Measurements from ENCODE around the gene NEK6.

NEK6 gene

DNA sequence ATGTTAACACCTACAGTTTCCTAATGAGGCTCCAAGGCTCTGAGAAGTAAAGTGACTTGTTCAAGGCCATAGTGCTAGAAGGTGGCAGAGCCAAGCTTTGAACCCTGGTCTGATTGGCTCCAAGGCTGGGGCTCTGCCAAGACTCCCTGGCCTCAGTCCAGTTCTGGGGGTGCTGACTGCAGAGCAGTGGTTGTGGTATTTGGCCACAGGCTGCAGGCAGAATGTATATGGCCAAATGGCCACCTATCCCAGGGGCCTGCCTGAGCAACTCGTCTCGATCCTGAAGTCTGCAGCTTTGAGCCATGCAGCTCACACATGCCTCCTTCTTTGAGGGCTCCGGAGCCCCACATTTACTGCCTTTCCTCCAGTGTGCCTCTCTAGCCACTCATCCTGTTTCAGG is 9.7 kb upstream of the NEK6 start:
- Histone ChIP-seq H3K27me3 (ENCODE audit: insufficient read depth, poor library complexity, severe bottlenecking) (no peaks in the 10 kb centered on the region), H3K27ac (replicated peaks) (no peak overlapping the region), H3K4me3 (replicated peaks; ENCODE audit: insufficient read depth, low read length) (no peak overlapping the region)
- no peak for TF ChIP-seq POLR2AphosphoS5 (IDR thresholded peaks at IDR 0.05; ENCODE audit: low read depth)
- TF ChIP-seq, protein P1, sequence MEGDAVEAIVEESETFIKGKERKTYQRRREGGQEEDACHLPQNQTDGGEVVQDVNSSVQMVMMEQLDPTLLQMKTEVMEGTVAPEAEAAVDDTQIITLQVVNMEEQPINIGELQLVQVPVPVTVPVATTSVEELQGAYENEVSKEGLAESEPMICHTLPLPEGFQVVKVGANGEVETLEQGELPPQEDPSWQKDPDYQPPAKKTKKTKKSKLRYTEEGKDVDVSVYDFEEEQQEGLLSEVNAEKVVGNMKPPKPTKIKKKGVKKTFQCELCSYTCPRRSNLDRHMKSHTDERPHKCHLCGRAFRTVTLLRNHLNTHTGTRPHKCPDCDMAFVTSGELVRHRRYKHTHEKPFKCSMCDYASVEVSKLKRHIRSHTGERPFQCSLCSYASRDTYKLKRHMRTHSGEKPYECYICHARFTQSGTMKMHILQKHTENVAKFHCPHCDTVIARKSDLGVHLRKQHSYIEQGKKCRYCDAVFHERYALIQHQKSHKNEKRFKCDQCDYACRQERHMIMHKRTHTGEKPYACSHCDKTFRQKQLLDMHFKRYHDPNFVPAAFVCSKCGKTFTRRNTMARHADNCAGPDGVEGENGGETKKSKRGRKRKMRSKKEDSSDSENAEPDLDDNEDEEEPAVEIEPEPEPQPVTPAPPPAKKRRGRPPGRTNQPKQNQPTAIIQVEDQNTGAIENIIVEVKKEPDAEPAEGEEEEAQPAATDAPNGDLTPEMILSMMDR (IDR thresholded peaks at IDR 0.05; ENCODE audit: insufficient read depth, low read length): no peak
- TF ChIP-seq, protein P2, sequence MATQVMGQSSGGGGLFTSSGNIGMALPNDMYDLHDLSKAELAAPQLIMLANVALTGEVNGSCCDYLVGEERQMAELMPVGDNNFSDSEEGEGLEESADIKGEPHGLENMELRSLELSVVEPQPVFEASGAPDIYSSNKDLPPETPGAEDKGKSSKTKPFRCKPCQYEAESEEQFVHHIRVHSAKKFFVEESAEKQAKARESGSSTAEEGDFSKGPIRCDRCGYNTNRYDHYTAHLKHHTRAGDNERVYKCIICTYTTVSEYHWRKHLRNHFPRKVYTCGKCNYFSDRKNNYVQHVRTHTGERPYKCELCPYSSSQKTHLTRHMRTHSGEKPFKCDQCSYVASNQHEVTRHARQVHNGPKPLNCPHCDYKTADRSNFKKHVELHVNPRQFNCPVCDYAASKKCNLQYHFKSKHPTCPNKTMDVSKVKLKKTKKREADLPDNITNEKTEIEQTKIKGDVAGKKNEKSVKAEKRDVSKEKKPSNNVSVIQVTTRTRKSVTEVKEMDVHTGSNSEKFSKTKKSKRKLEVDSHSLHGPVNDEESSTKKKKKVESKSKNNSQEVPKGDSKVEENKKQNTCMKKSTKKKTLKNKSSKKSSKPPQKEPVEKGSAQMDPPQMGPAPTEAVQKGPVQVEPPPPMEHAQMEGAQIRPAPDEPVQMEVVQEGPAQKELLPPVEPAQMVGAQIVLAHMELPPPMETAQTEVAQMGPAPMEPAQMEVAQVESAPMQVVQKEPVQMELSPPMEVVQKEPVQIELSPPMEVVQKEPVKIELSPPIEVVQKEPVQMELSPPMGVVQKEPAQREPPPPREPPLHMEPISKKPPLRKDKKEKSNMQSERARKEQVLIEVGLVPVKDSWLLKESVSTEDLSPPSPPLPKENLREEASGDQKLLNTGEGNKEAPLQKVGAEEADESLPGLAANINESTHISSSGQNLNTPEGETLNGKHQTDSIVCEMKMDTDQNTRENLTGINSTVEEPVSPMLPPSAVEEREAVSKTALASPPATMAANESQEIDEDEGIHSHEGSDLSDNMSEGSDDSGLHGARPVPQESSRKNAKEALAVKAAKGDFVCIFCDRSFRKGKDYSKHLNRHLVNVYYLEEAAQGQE (IDR thresholded peaks at IDR 0.05; ENCODE audit: insufficient replicate concordance, low read depth): no peak
- no peak for TF ChIP-seq SPI1 (IDR thresholded peaks at IDR 0.05; ENCODE audit: borderline replicate concordance, low read depth)
- no peak for TF ChIP-seq GABPA (IDR thresholded peaks at IDR 0.05; ENCODE audit: low read depth)
- DNase-seq (ENCODE audit: low read depth in 1 of 2, low spot score in 1 of 2): no peak

DNA sequence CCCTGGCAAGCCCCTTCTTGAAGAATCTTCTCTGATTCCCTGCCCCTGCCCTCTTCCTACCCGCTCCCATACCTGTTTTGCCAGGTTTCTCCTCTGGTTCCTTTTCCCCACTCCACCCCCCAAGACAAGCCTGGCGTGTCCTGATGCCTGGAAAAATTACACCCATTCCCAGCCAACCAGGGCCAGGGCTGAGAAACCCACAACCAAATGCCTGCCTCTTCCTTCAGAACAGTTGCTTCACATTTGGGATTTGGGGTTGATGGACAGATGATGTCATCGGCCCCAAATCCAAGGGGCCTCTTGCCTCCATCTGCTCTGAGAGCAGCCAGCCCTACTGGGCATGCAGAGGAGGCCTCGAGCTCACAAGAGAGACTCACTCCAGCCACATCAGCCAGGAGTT is 8.8 kb upstream of the NEK6 start:
- DNase-seq (ENCODE audit: low read depth in 1 of 2, low spot score in 1 of 2): no peak
- H3K27me3 ChIP-seq (ENCODE audit: insufficient read depth, poor library complexity, severe bottlenecking): no peaks in the 10 kb centered on the region
- no peak overlapping the region for H3K4me3 ChIP-seq (replicated peaks; ENCODE audit: insufficient read depth, low read length)
- no peak overlapping the region for H3K27ac ChIP-seq (replicated peaks)
- TF ChIP-seq, protein P1 (IDR thresholded peaks at IDR 0.05; ENCODE audit: insufficient read depth, low read length): no peak
- TF ChIP-seq, protein P2 (IDR thresholded peaks at IDR 0.05; ENCODE audit: insufficient replicate concordance, low read depth): no peak
- TF ChIP-seq GABPA (IDR thresholded peaks at IDR 0.05; ENCODE audit: low read depth) (no peak), POLR2AphosphoS5 (IDR thresholded peaks at IDR 0.05; ENCODE audit: low read depth) (no peak), SPI1 (IDR thresholded peaks at IDR 0.05; ENCODE audit: borderline replicate concordance, low read depth) (no peak)

DNA sequence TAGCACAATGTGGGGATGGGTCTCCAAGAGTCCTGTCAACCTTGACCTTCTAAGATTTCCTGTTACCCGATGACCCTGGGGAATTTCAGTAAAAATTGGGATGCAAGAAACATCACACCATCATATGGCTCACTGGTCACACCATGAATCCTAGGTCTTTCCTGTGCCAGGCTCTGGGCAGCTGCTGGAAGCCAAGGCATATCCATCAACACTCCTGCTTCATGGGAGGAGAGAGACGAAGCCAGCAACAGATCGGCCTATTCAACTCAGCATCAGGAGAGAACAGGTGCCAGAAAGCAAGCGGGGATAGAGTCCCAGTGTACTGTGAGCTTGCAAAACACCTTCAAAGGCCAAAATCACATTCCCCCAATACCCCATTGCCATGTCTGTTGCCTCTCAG is 6.5 kb upstream of the NEK6 start:
- no peak for TF ChIP-seq GABPA (IDR thresholded peaks at IDR 0.05; ENCODE audit: low read depth)
- TF ChIP-seq POLR2AphosphoS5 (IDR thresholded peaks at IDR 0.05; ENCODE audit: low read depth): no peak
- no peak for TF ChIP-seq SPI1 (IDR thresholded peaks at IDR 0.05; ENCODE audit: borderline replicate concordance, low read depth)
- TF ChIP-seq, protein P2 (IDR thresholded peaks at IDR 0.05; ENCODE audit: insufficient replicate concordance, low read depth): no peak
- TF ChIP-seq, protein P1 (IDR thresholded peaks at IDR 0.05; ENCODE audit: insufficient read depth, low read length): no peak
- Histone ChIP-seq H3K27me3 (ENCODE audit: insufficient read depth, poor library complexity, severe bottlenecking) (no peaks in the 10 kb centered on the region), H3K4me3 (replicated peaks; ENCODE audit: insufficient read depth, low read length) (no peak overlapping the region), H3K27ac (replicated peaks) (no peak overlapping the region)
- DNase-seq (ENCODE audit: low read depth in 1 of 2, low spot score in 1 of 2): no peak
